Activated CD8-positive, alpha-beta T cell treated with anti-CD3 and anti-CD28 coated beads for 36 hours (primary cell): ENCODE measurements around the gene BAZ1B. TPM values are rescaled to one million over a fixed set of nuclear protein-coding genes. Genes with fewer than 3 reads are reported as not detected.

Experiments
- ATAC-seq: fragments of 200-7000 bp; cut with Tn5 transposase; one replicate; pipeline ENCODE4 v1.10.0; 2021; ENCODE audit warnings: mild to moderate bottlenecking, moderate library complexity
- CTCF ChIA-PET: fragments of 350-600 bp; sonication (Branson Sonifier 250); formaldehyde crosslinking; loops from one replicate; lab custom pipeline; 2021; ENCODE audit warnings: antibody characterized with exemption; lab: Charles Lee
- POLR2A ChIA-PET: fragments of 350-600 bp; sonication (Branson Sonifier 250); formaldehyde crosslinking; loops from one replicate; lab custom pipeline; 2021; ENCODE audit warnings: antibody characterized with exemption; lab: Charles Lee
- DNase-seq: peaks from one replicate; pipeline ENCODE4 v3.0.0-alpha.2; 2020
- H3K27ac Mint-ChIP-seq: one replicate; pipeline ENCODE4 v1.8.0; 2021; ENCODE audit warnings: mild to moderate bottlenecking, mixed read lengths
- H3K27me3 Mint-ChIP-seq: one replicate; pipeline ENCODE4 v1.8.0; 2021; ENCODE audit warnings: mixed read lengths
- H3K36me3 Mint-ChIP-seq: one replicate; pipeline ENCODE4 v1.8.0; 2021; ENCODE audit warnings: low read depth, mixed read lengths
- H3K4me1 Mint-ChIP-seq: one replicate; pipeline ENCODE4 v1.8.0; 2021; ENCODE audit warnings: low read depth, mixed read lengths
- H3K4me3 Mint-ChIP-seq: one replicate; pipeline ENCODE4 v1.8.0; 2021; ENCODE audit warnings: mild to moderate bottlenecking, moderate library complexity, mixed read lengths
- H3K9me3 Mint-ChIP-seq: one replicate; pipeline ENCODE4 v1.8.0; 2021; ENCODE audit warnings: mixed read lengths
- intact Hi-C: fragments of 100-400 bp; cut with micrococcal nuclease; formaldehyde crosslinking; loops from one replicate; pipeline ENCODE4 v1.10.0; 2022
- total RNA-seq, 2 experiments: library from RNA; stranded (reverse); gene quantifications; one replicate each; pipeline ENCODE4 v1.2.3, GENCODE V29; 2021
- TF ChIP-seq, protein P1 (sequence below): fragments of 200-600 bp; IDR thresholded peaks from one replicate; pipeline ENCODE4 v1.8.0; 2022; ENCODE audit warnings: antibody characterized with exemption, mild to moderate bottlenecking

The BAZ1B gene, protein sequence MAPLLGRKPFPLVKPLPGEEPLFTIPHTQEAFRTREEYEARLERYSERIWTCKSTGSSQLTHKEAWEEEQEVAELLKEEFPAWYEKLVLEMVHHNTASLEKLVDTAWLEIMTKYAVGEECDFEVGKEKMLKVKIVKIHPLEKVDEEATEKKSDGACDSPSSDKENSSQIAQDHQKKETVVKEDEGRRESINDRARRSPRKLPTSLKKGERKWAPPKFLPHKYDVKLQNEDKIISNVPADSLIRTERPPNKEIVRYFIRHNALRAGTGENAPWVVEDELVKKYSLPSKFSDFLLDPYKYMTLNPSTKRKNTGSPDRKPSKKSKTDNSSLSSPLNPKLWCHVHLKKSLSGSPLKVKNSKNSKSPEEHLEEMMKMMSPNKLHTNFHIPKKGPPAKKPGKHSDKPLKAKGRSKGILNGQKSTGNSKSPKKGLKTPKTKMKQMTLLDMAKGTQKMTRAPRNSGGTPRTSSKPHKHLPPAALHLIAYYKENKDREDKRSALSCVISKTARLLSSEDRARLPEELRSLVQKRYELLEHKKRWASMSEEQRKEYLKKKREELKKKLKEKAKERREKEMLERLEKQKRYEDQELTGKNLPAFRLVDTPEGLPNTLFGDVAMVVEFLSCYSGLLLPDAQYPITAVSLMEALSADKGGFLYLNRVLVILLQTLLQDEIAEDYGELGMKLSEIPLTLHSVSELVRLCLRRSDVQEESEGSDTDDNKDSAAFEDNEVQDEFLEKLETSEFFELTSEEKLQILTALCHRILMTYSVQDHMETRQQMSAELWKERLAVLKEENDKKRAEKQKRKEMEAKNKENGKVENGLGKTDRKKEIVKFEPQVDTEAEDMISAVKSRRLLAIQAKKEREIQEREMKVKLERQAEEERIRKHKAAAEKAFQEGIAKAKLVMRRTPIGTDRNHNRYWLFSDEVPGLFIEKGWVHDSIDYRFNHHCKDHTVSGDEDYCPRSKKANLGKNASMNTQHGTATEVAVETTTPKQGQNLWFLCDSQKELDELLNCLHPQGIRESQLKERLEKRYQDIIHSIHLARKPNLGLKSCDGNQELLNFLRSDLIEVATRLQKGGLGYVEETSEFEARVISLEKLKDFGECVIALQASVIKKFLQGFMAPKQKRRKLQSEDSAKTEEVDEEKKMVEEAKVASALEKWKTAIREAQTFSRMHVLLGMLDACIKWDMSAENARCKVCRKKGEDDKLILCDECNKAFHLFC (N-terminal part only)
- 10 to 100 TPM; 82.4 to 82.6 TPM for total RNA-seq

GRCh38 chr7:73522105-73522872 is at the start of gene BAZ1B:
BAZ1B (minus strand) TSS chr7:73522293; CDS start chr7:73521933, 360 bp downstream.
- intact Hi-C loops, result loop anchor here (2.0 to 5.0 kb wide), 2 partner anchors 35 to 55 kb away; partner anchors contain the start of genes BCL7B and TBL2
- Mint-ChIP-seq H3K27ac (peak within 1 kb of the TSS; percentile 95), H3K9me3 (no peaks in the 10 kb centered on the region), H3K36me3 (peaks cover 40% of the 10 kb centered on the region), H3K4me1 (peaks cover 52% of the 10 kb centered on the region), H3K27me3 (no peaks in the 10 kb centered on the region), H3K4me3 (peak within 1 kb of the TSS; percentile 90)
- peak; percentile 98 for DNase-seq
- TF ChIP-seq, protein P1, sequence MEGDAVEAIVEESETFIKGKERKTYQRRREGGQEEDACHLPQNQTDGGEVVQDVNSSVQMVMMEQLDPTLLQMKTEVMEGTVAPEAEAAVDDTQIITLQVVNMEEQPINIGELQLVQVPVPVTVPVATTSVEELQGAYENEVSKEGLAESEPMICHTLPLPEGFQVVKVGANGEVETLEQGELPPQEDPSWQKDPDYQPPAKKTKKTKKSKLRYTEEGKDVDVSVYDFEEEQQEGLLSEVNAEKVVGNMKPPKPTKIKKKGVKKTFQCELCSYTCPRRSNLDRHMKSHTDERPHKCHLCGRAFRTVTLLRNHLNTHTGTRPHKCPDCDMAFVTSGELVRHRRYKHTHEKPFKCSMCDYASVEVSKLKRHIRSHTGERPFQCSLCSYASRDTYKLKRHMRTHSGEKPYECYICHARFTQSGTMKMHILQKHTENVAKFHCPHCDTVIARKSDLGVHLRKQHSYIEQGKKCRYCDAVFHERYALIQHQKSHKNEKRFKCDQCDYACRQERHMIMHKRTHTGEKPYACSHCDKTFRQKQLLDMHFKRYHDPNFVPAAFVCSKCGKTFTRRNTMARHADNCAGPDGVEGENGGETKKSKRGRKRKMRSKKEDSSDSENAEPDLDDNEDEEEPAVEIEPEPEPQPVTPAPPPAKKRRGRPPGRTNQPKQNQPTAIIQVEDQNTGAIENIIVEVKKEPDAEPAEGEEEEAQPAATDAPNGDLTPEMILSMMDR, result no peak
- ChIA-PET POLR2A (interaction anchor here (0.6 to 4.4 kb wide), 23 partner anchors 8 to 217 kb away, joined by 3 to 32 read pairs (median 4); partner anchors contain the start of genes ABHD11, BCL7B and TBL2), CTCF (interaction anchor here (0.8 to 1.5 kb wide), 3 partner anchors 10 to 180 kb away, joined by 3 to 4 read pairs (median 3); no protein-coding TSS in a partner anchor)
- peak; percentile 93 for ATAC-seq

DNA sequence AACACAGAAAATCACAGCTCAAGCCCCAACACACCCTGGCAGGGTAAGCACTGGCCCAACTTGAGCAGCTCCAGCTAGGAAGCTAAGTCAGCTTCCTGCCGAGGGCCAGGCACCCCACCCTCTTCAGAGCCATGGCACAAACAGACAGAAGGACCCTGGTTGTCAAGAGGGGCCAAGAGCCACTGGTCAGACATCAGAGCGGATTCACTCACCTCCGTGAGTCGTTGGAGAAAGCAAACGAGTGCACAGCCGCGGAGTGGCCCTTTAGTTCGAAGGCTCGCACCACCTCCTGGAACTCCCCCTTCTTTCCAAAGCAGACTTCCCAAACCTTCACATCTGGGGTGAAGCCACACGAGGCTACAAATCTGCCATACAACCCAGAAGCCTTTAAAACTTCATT is 48.9 kb upstream of the BAZ1B start:
- H3K9me3 Mint-ChIP-seq, result no peaks in the 10 kb centered on the region
- intact Hi-C loops, result no loop called here
- H3K27me3 Mint-ChIP-seq, result no peaks in the 10 kb centered on the region
- no peak for DNase-seq
- no peak overlapping the region for H3K4me3 Mint-ChIP-seq
- no peak for ATAC-seq
- peaks cover 19% of the 10 kb centered on the region for H3K4me1 Mint-ChIP-seq
- ChIA-PET CTCF (no interaction called here), POLR2A (no interaction called here)
- H3K36me3 Mint-ChIP-seq, result peaks cover 31% of the 10 kb centered on the region
- H3K27ac Mint-ChIP-seq, result no peak overlapping the region
- TF ChIP-seq, protein P1, result no peak

DNA sequence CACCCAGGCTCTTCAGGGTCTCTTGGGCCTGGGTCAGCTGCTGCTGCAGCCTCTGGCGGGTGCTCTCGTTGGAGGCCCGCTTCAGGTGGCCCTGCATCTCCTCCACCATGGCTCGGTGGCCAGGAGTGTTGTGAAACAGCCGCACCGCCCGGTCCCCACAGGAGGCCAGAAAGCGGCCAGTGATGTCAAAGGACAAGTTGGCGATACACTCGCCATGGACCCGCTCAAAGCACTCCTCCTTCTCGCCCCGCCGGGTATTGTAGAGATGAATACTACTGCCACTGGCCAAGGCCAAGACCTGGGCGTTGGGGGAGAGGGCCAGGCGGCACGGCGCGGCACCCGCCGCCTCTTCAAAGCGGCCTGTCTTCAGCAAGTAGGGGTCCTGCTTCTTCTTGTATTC is 48.4 kb upstream of the BAZ1B start:
- TF ChIP-seq, protein P1, result no peak
- Mint-ChIP-seq H3K9me3 (no peaks in the 10 kb centered on the region), H3K4me1 (peaks cover 24% of the 10 kb centered on the region), H3K27me3 (no peaks in the 10 kb centered on the region), H3K4me3 (no peak overlapping the region), H3K36me3 (peaks cover 31% of the 10 kb centered on the region), H3K27ac (no peak overlapping the region)
- ATAC-seq, result no peak
- intact Hi-C loops, result no loop called here
- CTCF ChIA-PET, result interaction anchor here (1.2 kb wide), 1 partner anchor 11 kb away, joined by 3 read pairs; no protein-coding TSS in a partner anchor
- POLR2A ChIA-PET, result no interaction called here
- no peak for DNase-seq

DNA sequence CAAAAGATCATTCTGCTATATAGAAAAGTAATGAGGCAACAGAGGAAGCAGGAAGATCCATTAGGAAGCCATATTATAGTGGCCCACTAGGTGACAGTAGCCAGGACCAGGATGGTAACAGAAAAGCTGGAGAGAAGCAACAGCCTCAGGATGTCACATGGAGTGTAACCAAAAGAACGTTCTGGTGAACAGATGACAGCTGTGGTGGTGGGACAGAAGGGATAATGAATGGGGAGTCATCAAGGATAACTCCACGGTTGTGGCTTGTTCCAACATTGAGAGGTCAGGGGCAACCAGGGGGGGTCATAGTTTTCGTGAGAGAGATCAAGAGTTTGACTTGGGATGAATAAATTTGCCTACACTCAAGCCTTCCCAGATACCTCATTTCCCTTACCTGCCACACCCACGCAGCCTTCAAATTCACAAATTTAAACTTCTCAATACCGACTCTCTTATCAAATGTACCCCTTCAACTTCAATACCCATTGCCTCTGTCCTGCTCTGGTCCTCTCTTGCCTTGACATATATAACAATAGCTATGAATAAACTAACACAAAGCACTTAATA is 47.0 kb upstream of the BAZ1B start:
- ATAC-seq (no peak), DNase-seq (no peak)
- intact Hi-C loops, result no loop called here
- H3K4me3 Mint-ChIP-seq, result no peak overlapping the region
- H3K9me3 Mint-ChIP-seq, result no peaks in the 10 kb centered on the region
- no peaks in the 10 kb centered on the region for H3K27me3 Mint-ChIP-seq
- peaks cover 31% of the 10 kb centered on the region for H3K4me1 Mint-ChIP-seq
- TF ChIP-seq, protein P1, result no peak
- ChIA-PET CTCF (interaction anchor here (1.2 kb wide), 1 partner anchor 9 kb away, joined by 3 read pairs; no protein-coding TSS in a partner anchor), POLR2A (interaction anchor here (0.9 to 2.9 kb wide), 3 partner anchors 8 to 12 kb away, joined by 3 to 14 read pairs (median 8); partner anchors contain the start of genes BCL7B and TBL2)
- H3K27ac Mint-ChIP-seq, result peak overlapping the region; percentile 23
- peaks cover 26% of the 10 kb centered on the region for H3K36me3 Mint-ChIP-seq
